Fibroblast of peridontal ligament (primary cell): ENCODE measurements around the gene CDC5L.
"Not testable (repeated sequence)": the region's sequence is repeated elsewhere in the genome, so short reads cannot be mapped to it uniquely, and the experiment has no call there.

Experiments used
- DNase-seq: peaks from one replicate; pipeline ENCODE4 v3.0.0-alpha.2; 2010; ENCODE audit errors: extremely low read depth

CDC5L gene

DNA sequence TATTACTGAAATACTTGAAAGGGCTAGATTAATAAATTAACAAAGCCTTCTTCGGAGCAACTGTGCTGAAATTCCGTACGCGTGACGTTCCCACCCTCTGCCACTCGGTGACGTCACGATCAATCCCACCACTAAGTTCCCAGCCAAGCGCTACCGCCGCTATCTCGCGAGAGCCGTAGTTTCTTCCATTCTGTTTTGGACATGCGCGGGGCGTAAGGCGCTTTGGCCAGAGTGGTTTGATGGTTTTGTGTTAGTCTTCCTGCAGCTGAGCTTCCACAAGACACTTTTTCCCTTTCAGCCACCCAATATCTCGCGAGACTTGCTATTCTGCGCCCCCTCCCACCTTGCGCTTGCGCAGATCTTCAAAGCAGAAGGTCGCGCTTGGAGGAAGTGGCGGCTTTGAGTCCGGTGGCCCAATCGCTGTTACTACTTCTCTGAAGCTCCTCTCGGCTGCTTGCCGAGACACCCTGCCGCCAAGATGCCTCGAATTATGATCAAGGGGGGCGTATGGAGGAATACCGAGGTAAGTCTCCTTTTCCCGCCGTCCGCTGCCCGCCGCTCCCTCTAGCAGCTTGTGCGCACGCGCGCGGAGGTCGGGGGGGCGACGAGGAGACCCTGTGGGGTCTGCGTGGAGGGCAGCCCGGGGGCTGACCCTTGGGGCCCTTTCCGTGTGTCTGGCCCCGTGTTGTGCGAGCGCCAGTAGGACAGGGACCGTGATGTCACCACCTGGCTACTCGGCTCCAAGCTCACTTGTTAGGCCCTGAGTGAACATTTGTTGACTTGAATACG is at the start of gene CDC5L:
Gene CDC5L, plus strand, starts transcription at position 361 of the 789 bp plus-strand sequence. Its CDS starts 118 bp downstream, at position 479.
- DNase-seq: peak; percentile 100

DNA sequence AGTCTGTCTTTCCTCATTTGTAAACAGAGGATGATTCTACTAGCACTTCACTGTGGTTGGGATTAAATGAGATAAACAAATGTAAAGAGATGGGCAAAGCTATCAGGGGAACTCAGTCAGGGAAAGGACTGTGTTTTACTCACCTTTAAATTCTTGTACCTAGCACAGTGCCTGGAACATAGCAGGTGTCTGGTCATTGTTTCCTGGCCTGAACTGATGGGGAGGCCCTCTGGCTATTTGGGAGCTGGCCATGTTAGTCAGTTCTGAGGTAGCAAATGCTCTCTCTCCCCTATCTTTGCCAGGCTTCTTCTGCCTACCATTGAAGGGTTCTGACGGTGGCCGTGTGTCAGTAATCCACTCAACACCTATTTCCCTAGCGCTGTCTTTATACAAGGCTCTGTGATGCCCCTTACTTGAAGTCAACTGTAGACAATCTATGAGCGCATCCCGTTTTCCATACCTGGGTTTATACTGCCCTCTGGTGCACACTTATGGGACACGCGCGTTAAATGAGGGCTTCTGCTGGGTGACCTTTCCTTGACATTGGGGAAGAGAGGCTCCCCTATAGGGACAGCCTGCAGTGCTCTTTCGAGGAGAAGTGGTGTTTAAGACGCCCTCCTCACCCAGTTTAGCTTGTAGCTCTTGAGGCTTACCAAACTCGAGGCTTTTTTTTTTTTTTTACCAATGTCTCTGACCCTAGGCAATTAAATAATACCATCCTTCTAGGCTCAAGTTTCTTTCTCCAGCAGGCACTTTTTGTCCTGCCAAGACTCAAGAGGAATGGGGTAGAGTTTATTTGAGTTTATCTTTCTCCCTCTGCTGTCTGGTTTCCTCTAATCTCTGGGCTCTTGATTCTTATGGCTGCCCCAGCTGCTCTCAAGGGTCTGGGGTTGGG is 49.0 kb upstream of the CDC5L start:
- peak; percentile 68 for DNase-seq

GRCh38 chr6:44339301-44339700 is 48.2 kb upstream of the CDC5L start:
- DNase-seq: no peak

GRCh38 chr6:44339763-44340625 is 47.5 kb upstream of the CDC5L start:
- no peak for DNase-seq

DNA sequence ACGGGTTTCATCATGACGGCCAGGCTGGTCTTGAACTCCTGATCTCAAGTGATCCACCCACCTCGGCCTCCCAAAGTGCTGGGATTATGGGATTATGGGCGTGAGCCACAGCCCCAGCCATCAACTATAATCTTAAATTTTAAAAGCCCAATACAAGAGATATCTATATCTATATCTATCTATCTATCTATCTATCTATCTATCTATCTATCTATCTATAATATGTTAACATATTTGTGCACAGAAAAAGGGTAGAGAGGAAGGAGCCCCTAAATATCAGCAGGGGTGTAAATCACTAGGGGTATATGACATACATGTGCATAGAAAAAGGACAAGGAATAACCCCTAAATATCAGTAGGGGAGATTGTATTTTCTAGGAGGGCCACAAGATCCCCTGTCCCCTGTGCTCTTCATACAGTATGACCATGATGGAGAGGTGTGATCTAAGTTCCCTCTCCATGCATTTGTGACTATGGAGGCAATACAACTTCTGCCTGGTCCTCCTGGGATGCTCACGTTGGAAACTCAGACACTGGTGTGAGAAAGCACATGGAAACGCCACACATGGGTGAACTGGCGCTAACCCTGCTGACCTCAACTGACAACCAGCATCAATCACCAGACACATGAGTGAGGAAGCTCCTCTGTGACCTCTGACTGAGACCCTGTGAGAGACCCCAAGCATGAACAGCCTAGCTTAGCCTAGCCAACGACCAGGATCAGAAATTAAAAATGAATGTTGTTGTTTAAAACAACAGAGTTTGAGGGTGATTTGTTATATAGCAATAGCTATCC is 46.2 kb upstream of the CDC5L start:
- DNase-seq: no peak

GRCh38 chr6:44342052-44342451 is 45.5 kb upstream of the CDC5L start:
- DNase-seq: peak; percentile 27

GRCh38 chr6:44342489-44342888 is 45.0 kb upstream of the CDC5L start, which contains the start of gene SPATS1:
Gene SPATS1 (plus strand): TSS chr6:44342650. CDS start chr6:44343096, 446 bp downstream.
- DNase-seq: no peak

GRCh38 chr6:44346818-44347217 is 40.7 kb upstream of the CDC5L start:
- not testable (repeated sequence) for DNase-seq

DNA sequence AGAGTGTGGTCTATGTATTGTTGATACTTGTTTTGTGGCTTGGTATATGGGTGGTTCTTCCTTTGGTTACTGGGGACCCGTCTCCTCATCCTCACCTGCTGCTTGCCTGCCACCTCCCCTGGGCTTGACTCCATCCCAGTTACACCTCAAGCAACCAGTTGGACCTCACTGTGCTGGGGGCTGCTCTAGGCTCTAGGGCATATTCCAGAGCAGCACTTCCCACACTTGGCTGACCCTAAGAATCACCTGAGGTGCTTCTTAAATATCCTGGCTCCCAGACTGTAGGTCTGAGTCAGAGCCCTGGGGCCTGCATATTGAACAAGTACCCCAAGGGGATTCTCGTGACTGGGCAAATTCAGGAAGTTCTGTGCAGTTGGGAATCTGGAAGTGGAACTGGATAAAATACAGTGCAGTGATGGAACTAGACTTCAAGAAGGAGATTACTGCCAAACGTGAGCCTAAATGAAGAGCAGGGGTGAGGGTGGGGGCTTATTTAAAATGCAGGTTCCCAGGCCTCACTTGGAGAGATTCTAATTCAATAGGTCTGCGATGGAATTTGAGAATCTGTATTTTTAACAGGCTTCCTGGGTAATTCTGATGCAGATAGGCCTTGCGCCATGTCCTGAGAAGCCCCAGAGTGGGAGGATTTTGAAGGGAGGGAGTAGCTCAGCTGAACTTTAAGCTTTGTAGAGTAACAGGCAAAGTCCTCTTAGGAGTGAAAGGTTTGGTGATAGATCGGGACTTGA is 37.4 kb upstream of the CDC5L start:
- no peak for DNase-seq

GRCh38 chr6:44350650-44350994 is 36.9 kb upstream of the CDC5L start:
- DNase-seq: not testable (repeated sequence)

GRCh38 chr6:44352259-44352658 is 35.2 kb upstream of the CDC5L start:
- no peak for DNase-seq

GRCh38 chr6:44353336-44353735 is 34.2 kb upstream of the CDC5L start:
- DNase-seq: no peak

DNA sequence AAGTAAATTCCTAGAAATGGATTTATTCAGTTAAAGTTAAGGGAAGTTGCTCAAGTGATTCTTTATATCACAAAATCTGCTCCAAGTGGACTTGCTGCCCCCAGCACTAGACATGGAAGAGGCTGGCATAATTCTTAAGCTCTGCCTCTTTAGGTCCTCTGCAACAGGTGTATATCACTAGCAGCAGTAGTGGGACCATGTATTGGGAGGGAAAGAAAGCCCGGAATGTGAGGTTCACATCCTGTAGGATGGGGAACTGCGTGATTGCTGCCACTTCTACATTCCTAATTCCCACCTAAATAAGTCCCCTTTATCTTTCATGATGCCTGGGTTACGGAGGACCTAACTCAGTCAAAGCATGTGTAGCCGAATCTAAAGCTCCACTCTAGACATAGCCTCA is 31.9 kb upstream of the CDC5L start:
- DNase-seq: no peak

GRCh38 chr6:44356487-44356886 is 31.0 kb upstream of the CDC5L start:
- no peak for DNase-seq

GRCh38 chr6:44359973-44360372 is 27.5 kb upstream of the CDC5L start:
- DNase-seq: no peak

DNA sequence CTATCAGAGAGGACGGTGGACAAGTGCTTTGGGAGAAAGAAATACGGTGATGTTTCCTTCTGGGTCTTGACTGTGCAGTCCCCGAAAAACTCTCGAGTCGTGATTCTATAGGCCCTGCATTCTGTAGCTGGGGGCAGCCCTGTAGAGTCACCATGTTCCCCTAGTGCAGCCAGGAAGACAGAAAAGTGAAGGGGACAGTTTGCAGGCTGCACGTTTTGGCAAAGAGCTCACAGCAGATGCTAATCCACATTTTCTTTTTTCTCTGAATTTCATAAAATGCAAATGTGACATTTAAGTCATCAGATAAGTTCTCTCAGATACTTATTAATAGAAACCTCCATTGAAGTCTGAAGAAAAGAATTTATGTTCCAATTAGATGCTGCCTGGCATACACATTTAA is 25.6 kb upstream of the CDC5L start:
- DNase-seq: no peak

DNA sequence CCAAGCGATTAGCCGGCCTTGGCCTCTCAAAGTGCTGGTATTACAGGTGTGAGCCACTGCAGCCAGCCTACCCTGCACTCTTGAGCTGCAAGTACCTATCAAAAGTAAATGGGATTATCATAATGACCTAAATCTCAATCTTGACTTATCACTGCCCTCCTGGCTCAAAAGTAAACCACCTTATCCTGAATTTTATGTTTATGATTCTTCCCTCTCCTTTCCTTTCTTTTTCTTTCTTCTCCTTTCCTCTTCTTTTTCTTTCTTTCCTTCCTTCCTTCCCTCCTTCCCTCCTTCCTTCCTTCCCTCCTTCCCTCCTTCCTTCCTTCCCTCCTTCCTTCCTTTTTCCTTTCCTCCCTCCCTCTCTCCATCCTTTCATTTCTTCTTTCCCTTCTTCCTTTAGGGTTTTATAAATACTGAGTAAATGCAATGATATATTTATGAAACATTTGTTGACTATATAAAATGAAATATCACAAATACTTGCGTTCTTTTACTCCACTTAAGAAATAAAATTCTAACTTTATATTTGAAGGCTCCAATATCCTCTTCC is 24.1 kb upstream of the CDC5L start:
- no peak for DNase-seq

- no peak for DNase-seq
These were observed 20.7 kb upstream of the CDC5L start for GRCh38 chr6:44366781-44367180.

GRCh38 chr6:44367681-44368080 is 19.8 kb upstream of the CDC5L start:
- no peak for DNase-seq

- DNase-seq: no peak
These were observed 14.5 kb upstream of the CDC5L start for GRCh38 chr6:44373051-44373450.
